Measurements from ENCODE around the gene LENEP. TPM values are rescaled to one million over a fixed set of nuclear protein-coding genes. Genes with fewer than 3 reads are reported as not detected.

LENEP gene
- total RNA-seq, 3 donors from 2014 or later (not counting 1 experiment from before 2014, with no cell fraction given): not detected

GRCh38 chr1:155029513-155030242, 36.3 kb downstream of the LENEP start:
- H3K4me1 Mint-ChIP-seq: no peaks in the 10 kb centered on the region
- ATAC-seq: no peak
- no peak for DNase-seq
- intact Hi-C loops (cut with micrococcal nuclease): no loop called here
- 90% methylated on average over 16 of the region's 16 CpGs for WGBS (ENCODE audit: insufficient coverage)
- Histone ChIP-seq H3K9me3 (ENCODE audit: control insufficient read depth, insufficient read depth, low read length) (no peaks in the 10 kb centered on the region), H3K27ac (ENCODE audit: low read length) (no peak overlapping the region), H3K4me3 (ENCODE audit: low read length) (no peak overlapping the region), H3K4me1 (ENCODE audit: control insufficient read depth, insufficient read depth, low read length) (no peaks in the 10 kb centered on the region), H3K27me3 (ENCODE audit: control insufficient read depth, insufficient read depth, low read length) (no peaks in the 10 kb centered on the region), H3K36me3 (ENCODE audit: control insufficient read depth, insufficient read depth, low read length) (no peaks in the 10 kb centered on the region)
- H3K27ac Mint-ChIP-seq: no peak overlapping the region
- no peaks in the 10 kb centered on the region for H3K36me3 Mint-ChIP-seq
- no peak overlapping the region for H3K4me3 Mint-ChIP-seq
- H3K27me3 Mint-ChIP-seq (ENCODE audit: low read depth in 2 of 2): no peaks in the 10 kb centered on the region
- TF ChIP-seq CTCF (IDR thresholded peaks at IDR 0.05): no peak
- H3K9me3 Mint-ChIP-seq: no peaks in the 10 kb centered on the region

- H3K27ac ChIP-seq (ENCODE audit: low read length): no peak overlapping the region
- DNase-seq: no peak
- no peaks in the 10 kb centered on the region for H3K4me1 Mint-ChIP-seq
- 89% methylated on average over 15 of the region's 15 CpGs for WGBS (ENCODE audit: insufficient coverage)
- no peaks in the 10 kb centered on the region for H3K9me3 ChIP-seq (ENCODE audit: control insufficient read depth, insufficient read depth, low read length)
- no peaks in the 10 kb centered on the region for H3K9me3 Mint-ChIP-seq
- H3K4me3 Mint-ChIP-seq: no peak overlapping the region
- H3K27me3 ChIP-seq (ENCODE audit: control insufficient read depth, insufficient read depth, low read length): no peaks in the 10 kb centered on the region
- no peaks in the 10 kb centered on the region for H3K36me3 Mint-ChIP-seq
- intact Hi-C loops (cut with micrococcal nuclease): no loop called here
- H3K4me1 ChIP-seq (ENCODE audit: control insufficient read depth, insufficient read depth, low read length): no peaks in the 10 kb centered on the region
- no peaks in the 10 kb centered on the region for H3K36me3 ChIP-seq (ENCODE audit: control insufficient read depth, insufficient read depth, low read length)
- no peak overlapping the region for H3K4me3 ChIP-seq (ENCODE audit: low read length)
- H3K27ac Mint-ChIP-seq: no peak overlapping the region
- H3K27me3 Mint-ChIP-seq (ENCODE audit: low read depth in 2 of 2): no peaks in the 10 kb centered on the region
- no peak for TF ChIP-seq CTCF (IDR thresholded peaks at IDR 0.05)
- no peak for ATAC-seq
Observed at GRCh38 chr1:155030243-155030795, 36.9 kb downstream of the LENEP start.

GRCh38 chr1:155030899-155031298, 37.5 kb downstream of the LENEP start:
- no peaks in the 10 kb centered on the region for H3K27me3 ChIP-seq (ENCODE audit: control insufficient read depth, insufficient read depth, low read length)
- ATAC-seq: no peak
- no peak for TF ChIP-seq CTCF (IDR thresholded peaks at IDR 0.05)
- DNase-seq: no peak
- Mint-ChIP-seq H3K36me3 (no peaks in the 10 kb centered on the region), H3K27me3 (ENCODE audit: low read depth in 2 of 2) (no peaks in the 10 kb centered on the region), H3K27ac (no peak overlapping the region), H3K4me1 (no peaks in the 10 kb centered on the region), H3K9me3 (no peaks in the 10 kb centered on the region), H3K4me3 (no peak overlapping the region)
- no peaks in the 10 kb centered on the region for H3K36me3 ChIP-seq (ENCODE audit: control insufficient read depth, insufficient read depth, low read length)
- no peaks in the 10 kb centered on the region for H3K9me3 ChIP-seq (ENCODE audit: control insufficient read depth, insufficient read depth, low read length)
- 89% methylated on average over 11 of the region's 11 CpGs for WGBS (ENCODE audit: insufficient coverage)
- no peak overlapping the region for H3K27ac ChIP-seq (ENCODE audit: low read length)
- H3K4me3 ChIP-seq (ENCODE audit: low read length): no peak overlapping the region
- H3K4me1 ChIP-seq (ENCODE audit: control insufficient read depth, insufficient read depth, low read length): no peaks in the 10 kb centered on the region
- intact Hi-C loops (cut with micrococcal nuclease): no loop called here

Data from natural killer cell (primary cell).